Measurements from ENCODE around the gene SMC4. TPM values are rescaled to one million over a fixed set of nuclear protein-coding genes. Genes with fewer than 3 reads are reported as not detected.

The SMC4 gene
- polyA plus RNA-seq, 3 donors = 5.0 to 16.5 (median 5.4) TPM

- H3K27ac ChIP-seq (ENCODE audit: low read depth, low read length) = no peak overlapping the region
Observed at GRCh38 chr3:160392798-160393197, 6.7 kb upstream of the SMC4 start.

GRCh38 chr3:160393346-160394008 is 6.0 kb upstream of the SMC4 start:
- WGBS, 3 donors = 58 to 96% (median 91%) methylated on average over 2 of the region's 2 CpGs
- H3K27ac ChIP-seq (ENCODE audit: low read depth, low read length) = no peak overlapping the region

DNA sequence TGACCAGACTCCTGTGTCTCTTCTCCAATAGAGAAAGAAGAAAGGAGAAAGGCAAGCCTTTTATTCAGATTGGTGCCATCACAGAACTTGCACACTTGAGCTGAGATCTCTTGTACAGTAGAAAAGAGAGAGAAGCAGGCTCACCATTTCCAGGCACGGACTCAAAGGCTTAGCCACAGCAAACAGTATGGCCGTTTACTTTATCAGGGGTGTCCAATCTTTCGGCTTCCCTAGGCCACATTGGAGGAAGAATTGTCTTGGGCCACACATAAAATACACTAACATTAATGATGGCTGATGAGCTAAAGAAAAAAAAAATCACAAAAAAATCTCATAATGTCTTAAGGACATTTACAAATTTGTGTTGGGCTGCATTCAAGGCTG is 5.4 kb upstream of the SMC4 start:
- 89 to 97% (median 95%) methylated on average over 3 of the region's 3 CpGs for WGBS, 3 donors
- no peak overlapping the region for H3K27ac ChIP-seq (ENCODE audit: low read depth, low read length)

DNA sequence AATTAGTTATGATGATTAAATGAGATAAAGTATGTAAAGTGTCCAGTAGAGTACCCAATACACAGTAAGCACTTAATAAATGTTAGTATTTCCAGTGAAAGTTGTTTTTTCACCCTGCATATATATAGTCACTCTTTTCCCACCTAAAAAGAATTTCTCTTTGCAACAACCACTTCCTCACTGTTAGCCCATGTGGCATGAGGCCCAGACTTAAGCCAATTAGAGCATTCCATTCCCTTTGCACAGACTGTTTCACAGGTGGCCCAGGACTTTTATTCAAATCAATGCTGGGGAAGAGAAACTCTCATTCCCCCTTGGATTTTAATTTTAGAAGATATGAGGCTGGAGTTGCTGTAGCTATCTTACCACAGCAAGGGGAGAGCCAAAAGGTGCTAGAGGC is 4.2 kb upstream of the SMC4 start:
- no peak overlapping the region for H3K27ac ChIP-seq (ENCODE audit: low read depth, low read length)

DNA sequence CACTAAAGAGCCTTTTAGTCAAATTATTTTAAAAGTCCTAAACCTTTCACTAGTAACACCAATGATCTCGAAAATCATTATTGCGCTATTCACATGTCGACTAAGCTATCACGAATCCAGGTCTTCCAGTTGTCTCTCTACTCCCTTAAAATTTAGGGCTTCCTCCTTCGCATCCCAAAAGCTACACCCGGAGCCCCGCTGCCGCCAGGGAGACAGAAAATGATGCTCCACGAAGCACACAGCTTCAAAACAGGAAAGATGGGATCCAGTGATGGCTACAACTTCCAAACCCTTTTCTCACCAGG is 678 bp upstream of the SMC4 start:
- WGBS, 3 donors = 0% methylated on average over 9 of the region's 9 CpGs

DNA sequence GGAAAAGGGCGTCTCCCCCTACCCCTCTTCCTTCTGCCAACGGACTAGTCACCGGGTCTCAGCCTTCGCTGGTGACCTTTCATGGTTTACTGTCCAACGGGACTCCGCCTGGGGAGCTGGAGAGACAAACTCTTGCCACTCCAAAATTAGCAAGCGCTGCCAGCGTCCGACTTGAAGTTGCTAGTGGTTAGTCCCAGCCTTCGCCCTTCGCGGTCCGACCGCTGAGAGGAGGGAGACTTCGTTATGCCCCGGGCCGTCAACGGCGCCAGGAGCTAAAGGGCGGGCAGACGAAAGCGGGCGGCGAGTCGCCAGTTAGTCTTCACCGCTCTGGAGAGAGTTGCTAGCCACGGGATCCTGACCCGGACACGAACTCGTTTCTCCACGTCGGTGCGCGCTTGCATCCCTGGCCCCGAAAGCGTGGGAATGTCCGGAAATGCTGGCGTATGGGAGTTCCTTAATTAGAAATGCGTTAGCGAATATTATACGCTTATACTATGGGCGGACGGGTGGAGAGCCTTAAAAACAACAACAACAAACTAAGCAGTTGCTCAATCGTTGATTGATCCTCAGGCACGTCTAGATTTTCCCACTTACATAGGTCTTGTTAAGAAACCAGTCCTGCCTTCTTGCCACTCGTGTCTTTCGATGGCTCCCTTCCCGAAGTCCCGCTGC is 716 bp downstream of the SMC4 start:
- 0% methylated on average over 49 of the region's 49 CpGs for WGBS, 3 donors
- H3K27ac ChIP-seq (ENCODE audit: low read depth, low read length) = peak overlapping the region; percentile 23

More for the DNA sequence above, 678 bp upstream of the SMC4 start:
- no peak overlapping the region for H3K27ac ChIP-seq (ENCODE audit: low read depth, low read length)

GRCh38 chr3:160400702-160401150 is 1.3 kb downstream of the SMC4 start:
- 0 to 1% (median 0%) methylated on average over 51 of the region's 51 CpGs for WGBS, 3 donors
- no peak overlapping the region for H3K27ac ChIP-seq (ENCODE audit: low read depth, low read length)

GRCh38 chr3:160401291-160402095 is 2.0 kb downstream of the SMC4 start:
- H3K27ac ChIP-seq (ENCODE audit: low read depth, low read length) = no peak overlapping the region
- WGBS, 3 donors = 9 to 16% (median 15%) methylated on average over 16 of the region's 16 CpGs

- H3K27ac ChIP-seq (ENCODE audit: low read depth, low read length) = no peak overlapping the region
- WGBS, 3 donors = 35 to 51% (median 48%) methylated on average over 11 of the region's 11 CpGs
Observed at GRCh38 chr3:160402221-160403027, 3.0 kb downstream of the SMC4 start.

DNA sequence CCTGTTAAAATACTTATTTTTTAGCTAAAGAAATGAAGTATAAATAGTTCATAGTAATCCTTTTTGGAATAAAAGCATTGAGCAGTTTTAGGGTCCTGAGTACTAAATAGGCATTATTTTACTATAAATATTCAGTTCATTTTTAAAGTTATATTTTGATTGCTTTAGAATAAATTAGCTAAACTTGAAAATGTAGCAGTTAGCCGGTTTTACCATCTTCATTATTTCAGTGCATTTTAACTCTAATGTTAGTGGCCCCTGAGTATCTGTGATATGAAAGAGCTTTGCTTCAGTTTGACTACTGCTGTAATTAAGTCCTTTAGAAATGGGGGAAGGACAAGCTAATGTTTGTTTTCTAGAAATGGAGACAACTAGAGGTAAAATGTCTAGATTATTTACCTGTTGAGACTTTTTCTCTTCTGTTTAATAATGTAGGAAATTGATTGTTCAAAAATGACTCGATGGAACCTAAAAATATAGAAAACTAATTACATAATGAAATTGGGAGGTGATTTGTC is 3.6 kb downstream of the SMC4 start:
- 56 to 75% (median 65%) methylated on average over 2 of the region's 2 CpGs for WGBS, 3 donors
- no peak overlapping the region for H3K27ac ChIP-seq (ENCODE audit: low read depth, low read length)

DNA sequence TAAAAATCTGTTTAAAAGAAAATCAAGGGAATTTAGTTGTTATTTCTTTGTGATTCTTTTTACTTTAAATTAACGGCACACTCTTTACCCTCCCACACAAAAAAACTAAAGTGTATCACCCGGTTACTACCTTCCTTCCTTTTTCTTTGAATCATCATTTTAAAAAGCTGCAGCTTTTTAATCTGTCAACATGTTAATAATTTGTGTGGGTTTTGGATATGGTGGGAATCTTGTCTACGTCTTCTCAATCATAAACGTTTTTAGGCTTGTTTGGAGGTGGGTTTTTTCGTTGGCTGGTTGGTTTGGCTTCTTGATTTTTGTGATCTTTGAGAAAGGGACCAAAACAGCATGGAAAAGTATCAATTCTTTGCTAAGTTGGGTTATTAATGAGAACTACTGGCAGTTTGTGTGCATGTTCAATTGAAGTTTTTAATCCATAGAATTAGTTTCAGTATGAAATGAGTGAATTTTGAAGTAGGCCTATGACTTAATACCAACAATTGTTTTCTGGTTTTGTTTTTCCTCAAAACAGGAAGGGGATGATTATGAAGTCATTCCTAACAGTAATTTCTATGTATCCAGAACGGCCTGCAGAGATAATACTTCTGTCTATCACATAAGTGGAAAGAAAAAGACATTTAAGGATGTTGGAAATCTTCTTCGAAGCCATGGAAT is 4.5 kb downstream of the SMC4 start:
- 43 to 58% (median 50%) methylated on average over 7 of the region's 7 CpGs for WGBS, 3 donors
- H3K27ac ChIP-seq (ENCODE audit: low read depth, low read length) = no peak overlapping the region

DNA sequence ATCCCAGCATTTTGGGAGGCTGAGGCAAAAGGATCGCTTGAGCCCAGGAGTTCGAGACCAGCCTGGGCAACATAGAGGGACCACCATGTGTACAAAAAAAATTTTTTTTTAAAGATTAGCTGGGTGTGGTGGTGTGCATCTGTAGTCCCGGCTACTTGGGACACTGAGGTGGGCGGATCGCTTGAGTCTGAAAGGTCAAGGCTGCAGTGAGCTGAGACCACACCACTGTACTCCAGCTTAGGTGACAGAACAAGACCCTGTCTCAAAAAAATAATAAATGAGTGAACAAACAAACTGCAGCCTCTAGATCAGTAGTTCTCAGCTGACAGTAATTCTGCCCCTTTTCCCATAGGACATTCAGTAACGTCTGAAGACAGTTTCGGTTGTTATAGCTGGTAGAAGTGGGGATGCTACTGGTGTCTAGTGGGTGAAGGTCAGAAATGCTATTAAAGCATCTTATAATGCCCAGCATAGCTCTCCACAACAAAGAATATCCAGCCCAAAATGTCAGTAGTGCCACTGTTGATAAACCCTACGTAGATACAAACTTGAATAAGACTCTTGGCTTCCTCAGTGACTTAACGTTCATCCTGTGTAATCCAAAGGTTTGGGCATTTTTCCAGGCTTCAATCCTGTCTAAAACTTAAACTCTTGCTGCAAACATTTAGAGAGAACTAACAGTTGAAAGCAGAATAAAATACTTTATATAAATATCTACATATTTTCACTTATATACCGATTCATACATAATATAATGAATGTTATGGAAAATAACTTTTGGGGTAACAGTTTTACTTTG is 10.6 kb downstream of the SMC4 start:
- no peak overlapping the region for H3K27ac ChIP-seq (ENCODE audit: low read depth, low read length)
- WGBS, 3 donors = 81 to 86% (median 83%) methylated on average over 10 of the region's 10 CpGs

DNA sequence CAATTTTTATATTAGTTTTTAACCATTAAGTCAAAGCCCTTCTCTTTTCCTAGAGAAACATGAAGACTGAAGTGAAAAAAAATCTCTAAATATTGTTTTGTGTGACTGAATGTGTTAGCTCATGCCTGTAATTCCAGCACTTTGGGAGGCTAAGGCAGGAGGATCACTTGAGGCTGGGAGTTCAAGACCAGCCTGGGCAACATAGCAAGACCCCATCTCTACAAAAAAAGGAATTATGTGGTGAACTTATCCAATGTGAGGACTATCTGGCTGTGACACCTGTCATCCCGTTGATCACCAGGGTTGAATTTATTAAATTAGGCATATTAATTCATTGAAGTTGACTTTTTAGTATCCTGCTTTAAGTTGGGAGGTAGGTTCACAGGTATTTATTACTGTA is 13.0 kb downstream of the SMC4 start:
- WGBS, 3 donors = 36 to 85% (median 44%) methylated on average over 1 of the region's 1 CpG
- H3K27ac ChIP-seq (ENCODE audit: low read depth, low read length) = no peak overlapping the region

GRCh38 chr3:160413613-160414248 is 14.3 kb downstream of the SMC4 start:
- no peak overlapping the region for H3K27ac ChIP-seq (ENCODE audit: low read depth, low read length)
- 39 to 40% (median 39%) methylated on average over 3 of the region's 3 CpGs for WGBS, 3 donors

GRCh38 chr3:160417311-160417710 is 17.9 kb downstream of the SMC4 start:
- WGBS, 3 donors = 62 to 81% (median 80%) methylated on average over 3 of the region's 3 CpGs
- H3K27ac ChIP-seq (ENCODE audit: low read depth, low read length) = no peak overlapping the region

DNA sequence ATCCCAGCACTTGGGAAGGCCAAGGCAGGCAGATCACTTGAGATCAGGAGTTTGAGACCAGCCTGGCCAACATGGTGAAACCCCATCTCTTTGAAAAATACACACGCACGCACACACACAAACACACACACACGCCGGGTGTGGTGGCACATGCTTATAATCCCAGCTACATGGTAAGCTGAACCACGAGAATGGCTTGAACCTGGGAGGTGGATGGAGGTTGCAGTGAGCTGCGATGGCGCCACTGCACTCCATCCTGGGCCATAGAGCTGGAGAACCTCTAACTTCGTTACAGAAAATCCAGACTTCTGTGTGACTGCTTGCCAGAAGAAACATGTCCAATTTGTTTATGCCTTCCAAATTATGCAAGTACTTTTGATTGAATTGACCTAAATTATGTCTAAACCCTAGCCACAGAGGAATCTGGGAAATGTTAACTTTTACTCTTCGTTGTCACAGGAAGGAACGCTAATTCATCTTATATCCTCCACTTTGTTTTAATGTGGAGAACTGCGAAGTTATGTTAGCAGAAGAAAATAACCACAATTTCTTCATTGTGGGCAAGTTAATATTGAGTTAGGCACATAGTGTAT is 28.5 kb downstream of the SMC4 start:
- no peak overlapping the region for H3K27ac ChIP-seq (ENCODE audit: low read depth, low read length)
- 90 to 94% (median 90%) methylated on average over 11 of the region's 11 CpGs for WGBS, 3 donors

DNA sequence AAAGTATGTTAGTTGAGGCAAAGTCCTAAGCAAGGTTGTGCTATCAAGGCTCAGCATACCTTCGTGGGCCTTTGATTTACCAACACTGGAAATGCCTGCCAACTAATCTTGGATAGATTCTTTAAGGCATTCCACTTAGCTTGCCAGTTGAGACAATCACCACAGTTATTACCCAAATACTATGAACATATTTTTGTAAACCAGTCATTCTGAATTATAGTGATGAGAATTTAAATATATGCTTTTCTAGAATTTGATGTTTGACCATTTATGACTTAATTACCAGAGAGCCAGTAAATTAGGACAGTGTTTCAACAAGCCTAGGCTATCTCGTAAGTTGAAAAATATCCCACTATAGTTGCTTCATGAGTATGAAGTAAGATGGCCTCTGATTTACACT is 34.6 kb downstream of the SMC4 start:
- WGBS, 3 donors = 70 to 76% (median 72%) methylated on average over 2 of the region's 2 CpGs
- no peak overlapping the region for H3K27ac ChIP-seq (ENCODE audit: low read depth, low read length)

Data from adipose tissue (tissue), 3 donors.